Measurements from ENCODE around the gene XBP1.
"Not testable (repeated sequence)": the region's sequence is repeated elsewhere in the genome, so short reads cannot be mapped to it uniquely, and the experiment has no call there.

The XBP1 gene

DNA sequence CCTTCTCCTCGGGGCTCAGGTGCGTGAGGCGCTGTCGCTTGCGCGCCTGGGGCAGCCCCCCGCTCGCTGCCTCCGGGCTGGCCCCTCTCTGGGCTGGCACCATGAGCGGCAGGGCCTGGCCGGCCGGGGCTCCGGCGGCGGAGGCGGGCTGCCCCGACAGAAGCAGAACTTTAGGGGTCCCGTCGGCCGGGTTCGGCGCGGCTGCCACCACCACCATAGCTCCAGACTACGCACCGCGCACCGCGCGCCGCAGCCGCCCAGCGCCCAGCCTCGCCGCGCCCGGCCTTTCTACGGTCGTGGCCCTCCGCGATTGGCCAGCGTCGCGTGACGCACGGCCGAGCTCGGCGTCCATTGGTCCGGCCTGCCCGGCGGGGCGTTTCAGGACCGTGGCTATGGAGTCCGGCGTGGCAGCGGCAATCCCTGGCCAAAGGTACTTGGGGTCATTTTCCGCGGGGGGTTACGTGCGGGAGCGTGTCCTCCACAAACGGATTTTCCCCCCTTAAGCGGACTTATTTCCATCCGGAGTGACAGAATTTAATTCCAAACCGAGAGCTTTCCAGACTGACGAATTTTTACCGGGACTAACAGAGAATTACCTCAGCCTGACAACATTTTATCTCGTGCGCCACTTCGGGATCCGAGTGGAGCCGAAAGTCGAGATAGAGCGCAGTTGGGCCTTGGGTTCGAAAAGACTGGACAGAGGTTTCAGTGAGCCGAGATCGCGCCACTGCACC lies at the start of gene XBP1:
TSS of gene XBP1 (minus strand) at position 262 of the 734 bp plus-strand sequence.
- DNase-seq (ENCODE audit: insufficient read length, low spot score) (peak; percentile 92), FAIRE-seq (peak; percentile 72)

DNA sequence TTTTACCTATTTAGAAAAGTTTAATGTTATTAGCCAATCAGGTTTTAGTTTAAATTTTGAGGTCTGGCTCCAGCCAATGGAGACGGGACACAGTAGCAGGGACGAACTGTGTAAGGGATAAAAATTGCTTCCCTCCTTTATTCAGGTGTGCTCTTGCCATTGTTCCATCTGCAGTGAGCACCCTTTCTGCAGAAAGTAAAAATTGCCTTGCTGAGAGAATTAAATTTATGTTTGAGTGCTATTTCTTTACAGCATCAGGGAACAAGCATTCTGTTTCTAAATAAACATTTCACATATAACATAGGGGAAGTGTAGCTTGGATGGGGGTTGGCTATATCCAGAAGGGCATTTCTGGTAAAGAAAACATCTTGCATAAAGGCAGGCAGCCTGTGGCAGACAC lies 46.6 kb upstream of the XBP1 start:
- no peak for FAIRE-seq
- DNase-seq (ENCODE audit: insufficient read length, low spot score) = no peak

GRCh38 chr22:28844277-28844676 lies 43.9 kb upstream of the XBP1 start:
- DNase-seq (ENCODE audit: insufficient read length, low spot score); FAIRE-seq: not testable (repeated sequence)

GRCh38 chr22:28843633-28844032 lies 43.3 kb upstream of the XBP1 start:
- DNase-seq (ENCODE audit: insufficient read length, low spot score) (no peak), FAIRE-seq (no peak)

DNA sequence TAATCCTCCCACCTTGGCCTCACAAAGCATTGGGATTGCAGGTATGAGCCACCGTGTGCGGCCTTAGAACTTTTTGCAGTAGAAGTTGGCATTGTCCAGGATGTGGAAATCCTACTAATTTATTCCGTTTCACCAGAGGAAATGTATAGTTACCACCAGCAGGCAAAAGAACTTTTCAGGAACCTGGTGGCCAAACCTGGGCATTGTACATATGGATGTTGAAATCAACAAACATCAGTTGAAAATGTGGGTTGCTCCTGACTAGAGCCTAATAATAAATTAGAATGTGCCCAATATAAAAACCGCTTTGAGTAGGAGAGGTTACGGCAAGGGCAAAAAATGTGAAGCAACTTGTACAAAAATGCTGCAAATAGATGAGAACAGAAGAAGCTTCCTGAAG lies 40.7 kb upstream of the XBP1 start:
- no peak for FAIRE-seq
- no peak for DNase-seq (ENCODE audit: insufficient read length, low spot score)

- no peak for FAIRE-seq
- DNase-seq (ENCODE audit: insufficient read length, low spot score) = no peak
These were observed 38.6 kb upstream of the XBP1 start for GRCh38 chr22:28838971-28839370.

GRCh38 chr22:28837640-28838039 lies 37.3 kb upstream of the XBP1 start:
- no peak for FAIRE-seq
- DNase-seq (ENCODE audit: insufficient read length, low spot score) = no peak

DNA sequence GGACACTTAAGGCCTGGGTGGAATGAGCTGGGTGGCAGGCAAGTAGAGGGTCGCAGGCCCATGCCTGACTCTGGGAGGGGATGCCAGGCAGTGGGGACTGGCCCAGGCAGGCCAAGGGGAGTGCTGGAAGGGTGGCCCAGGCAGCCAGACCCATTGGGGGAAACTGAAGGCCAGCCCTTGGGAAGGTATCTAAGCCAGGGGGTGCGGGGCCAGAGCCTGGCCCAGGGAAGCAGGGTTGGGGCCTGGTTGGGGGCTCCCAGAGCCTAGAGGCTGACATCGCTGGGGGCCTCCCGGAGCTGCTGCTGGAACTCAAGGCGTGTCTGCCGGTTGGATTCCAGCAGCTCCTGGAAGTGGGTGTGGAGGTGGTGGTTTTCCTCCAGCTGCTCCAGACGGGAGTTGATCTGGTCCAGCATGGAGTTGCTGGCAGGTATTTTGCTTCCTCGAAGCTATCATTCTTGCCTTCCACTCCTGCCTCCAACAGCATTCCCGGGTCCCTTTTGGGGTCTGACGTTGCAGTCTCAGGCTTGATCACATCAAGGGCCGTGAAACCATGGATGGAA lies 35.3 kb upstream of the XBP1 start:
- DNase-seq (ENCODE audit: insufficient read length, low spot score) = no peak
- FAIRE-seq = no peak

GRCh38 chr22:28833276-28833923 lies 33.0 kb upstream of the XBP1 start:
- FAIRE-seq (no peak), DNase-seq (ENCODE audit: insufficient read length, low spot score) (no peak)

DNA sequence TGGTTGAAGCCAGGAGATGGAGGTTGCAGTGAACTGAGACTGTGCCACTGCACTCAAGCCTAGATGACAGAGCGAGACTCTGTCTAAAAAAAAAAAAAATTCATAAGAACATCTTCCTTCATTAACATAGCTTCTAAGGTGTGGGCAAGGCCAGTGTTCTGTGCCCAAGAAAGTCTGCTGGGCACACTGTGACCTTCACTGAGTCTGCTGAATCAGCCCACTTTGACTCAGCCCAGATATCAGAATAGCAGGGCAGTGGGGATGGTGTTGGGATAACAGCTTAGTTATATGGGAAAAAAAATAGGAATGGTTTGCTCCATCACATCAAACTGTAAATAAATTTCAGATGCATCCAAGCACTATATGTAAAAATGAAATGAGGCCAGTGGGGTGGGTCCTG lies 32.4 kb upstream of the XBP1 start:
- DNase-seq (ENCODE audit: insufficient read length, low spot score) (no peak), FAIRE-seq (no peak)

- DNase-seq (ENCODE audit: insufficient read length, low spot score) (no peak), FAIRE-seq (no peak)
These were observed 31.0 kb upstream of the XBP1 start for GRCh38 chr22:28831140-28832072.

GRCh38 chr22:28830441-28830840 lies 30.1 kb upstream of the XBP1 start:
- FAIRE-seq (no peak), DNase-seq (ENCODE audit: insufficient read length, low spot score) (no peak)

DNA sequence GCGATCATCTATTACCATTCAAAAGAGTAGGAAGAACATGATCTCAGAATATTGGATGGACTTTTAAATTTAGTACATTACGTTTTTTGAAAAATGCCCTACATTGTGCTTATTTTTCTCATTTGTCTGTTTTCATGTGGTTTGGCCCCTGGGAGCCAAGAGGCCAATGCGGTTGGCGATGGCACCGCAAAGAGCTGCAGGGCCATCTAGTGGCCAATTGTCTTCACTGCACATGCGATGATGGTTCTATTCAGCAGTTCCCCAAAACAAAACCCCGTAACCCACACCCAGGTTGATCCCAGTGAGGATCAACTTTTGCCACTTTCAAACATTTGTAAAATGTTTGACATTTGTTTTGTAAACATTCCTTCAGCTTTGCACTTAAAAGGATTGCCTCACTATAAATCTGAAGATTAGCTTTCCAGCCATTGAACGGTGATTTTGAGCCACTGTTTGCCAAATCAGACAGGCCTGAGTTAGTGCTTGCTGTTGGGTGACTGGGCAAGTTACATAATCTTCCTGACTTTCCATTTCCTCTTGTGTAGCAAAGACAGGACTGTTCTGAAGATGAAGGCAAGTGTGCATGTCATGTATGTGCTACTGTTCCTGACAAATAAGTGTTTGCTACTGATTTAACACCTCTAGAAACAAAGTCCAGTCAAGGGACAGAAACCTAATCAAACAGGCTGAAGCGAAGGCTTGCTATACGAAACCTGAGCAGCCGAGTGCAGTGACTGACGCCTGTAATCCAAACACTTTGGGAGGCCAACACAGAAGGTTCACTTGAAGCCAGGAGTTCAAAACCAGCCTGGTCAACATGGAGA lies 29.2 kb upstream of the XBP1 start:
- FAIRE-seq (no peak), DNase-seq (ENCODE audit: insufficient read length, low spot score) (peak; percentile 59)

DNA sequence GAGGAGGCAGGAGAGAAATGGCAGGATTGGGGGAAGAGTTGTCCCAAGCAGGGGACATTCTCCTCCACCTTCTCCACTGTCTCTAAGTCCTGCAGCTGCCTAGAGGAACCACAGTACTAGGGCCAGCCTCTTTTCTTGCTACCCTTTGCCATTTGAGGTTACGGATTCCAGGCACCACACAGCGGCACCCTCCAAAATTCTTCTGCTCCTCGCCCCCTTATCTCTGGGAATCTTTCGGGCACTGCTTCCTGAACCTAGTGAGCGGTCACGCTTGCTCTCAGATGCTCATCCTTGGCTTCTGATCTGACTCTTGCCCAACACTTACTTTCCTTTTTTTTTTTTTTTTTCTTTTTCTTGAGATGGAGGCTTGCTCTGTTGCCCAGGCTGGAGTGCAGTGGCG lies 26.6 kb upstream of the XBP1 start:
- DNase-seq (ENCODE audit: insufficient read length, low spot score) = no peak
- no peak for FAIRE-seq

GRCh38 chr22:28826430-28826829 lies 26.1 kb upstream of the XBP1 start:
- not testable (repeated sequence) for DNase-seq (ENCODE audit: insufficient read length, low spot score); FAIRE-seq

- FAIRE-seq; DNase-seq (ENCODE audit: insufficient read length, low spot score): not testable (repeated sequence)
These were observed 24.1 kb upstream of the XBP1 start for GRCh38 chr22:28824455-28824854.

DNA sequence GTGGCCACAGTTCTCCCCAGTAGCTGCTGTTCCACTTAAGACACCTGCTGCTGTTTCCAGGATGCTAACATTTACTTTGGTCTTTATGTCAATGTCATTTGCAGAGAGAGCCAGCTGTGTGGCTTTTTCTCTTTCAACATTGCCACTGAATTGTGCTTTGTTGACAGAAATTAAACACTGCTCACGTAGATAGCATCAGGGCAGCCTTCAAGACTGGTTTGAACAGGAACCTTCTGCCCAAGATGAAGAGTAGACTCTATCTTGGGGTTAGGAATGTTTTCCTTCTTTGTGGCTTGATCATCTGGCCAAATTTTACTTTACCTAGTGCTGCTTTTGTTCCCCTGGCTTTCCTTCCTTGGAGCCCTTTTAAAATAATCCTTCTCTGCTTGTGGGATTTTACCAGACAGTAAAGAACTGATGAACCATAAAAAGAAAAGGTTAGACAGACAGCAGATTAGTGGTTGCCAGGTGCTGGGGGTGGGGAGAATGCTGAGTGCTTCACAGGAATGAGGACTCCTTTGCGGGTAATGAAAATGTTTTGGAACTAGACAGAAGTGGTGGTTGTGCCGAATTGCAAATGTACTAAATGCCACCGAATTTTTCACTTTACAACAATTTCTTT lies 22.7 kb upstream of the XBP1 start:
- DNase-seq (ENCODE audit: insufficient read length, low spot score) (no peak), FAIRE-seq (no peak)

GRCh38 chr22:28821452-28821851 lies 21.1 kb upstream of the XBP1 start:
- DNase-seq (ENCODE audit: insufficient read length, low spot score) (no peak), FAIRE-seq (no peak)

GRCh38 chr22:28820885-28821284 lies 20.5 kb upstream of the XBP1 start:
- FAIRE-seq (no peak), DNase-seq (ENCODE audit: insufficient read length, low spot score) (no peak)

Measured in HTR-8/SVneo (cell line).